ENCODE measurements around the gene CLTB. TPM values are rescaled to one million over a fixed set of nuclear protein-coding genes. Genes with fewer than 3 reads are reported as not detected.
A peak's percentile ranks its signal among the peaks of the same experiment; 100 is the strongest.

CLTB gene
- total RNA-seq, 1 donor from 2014 or later = 216 TPM

- TF ChIP-seq, protein P1, sequence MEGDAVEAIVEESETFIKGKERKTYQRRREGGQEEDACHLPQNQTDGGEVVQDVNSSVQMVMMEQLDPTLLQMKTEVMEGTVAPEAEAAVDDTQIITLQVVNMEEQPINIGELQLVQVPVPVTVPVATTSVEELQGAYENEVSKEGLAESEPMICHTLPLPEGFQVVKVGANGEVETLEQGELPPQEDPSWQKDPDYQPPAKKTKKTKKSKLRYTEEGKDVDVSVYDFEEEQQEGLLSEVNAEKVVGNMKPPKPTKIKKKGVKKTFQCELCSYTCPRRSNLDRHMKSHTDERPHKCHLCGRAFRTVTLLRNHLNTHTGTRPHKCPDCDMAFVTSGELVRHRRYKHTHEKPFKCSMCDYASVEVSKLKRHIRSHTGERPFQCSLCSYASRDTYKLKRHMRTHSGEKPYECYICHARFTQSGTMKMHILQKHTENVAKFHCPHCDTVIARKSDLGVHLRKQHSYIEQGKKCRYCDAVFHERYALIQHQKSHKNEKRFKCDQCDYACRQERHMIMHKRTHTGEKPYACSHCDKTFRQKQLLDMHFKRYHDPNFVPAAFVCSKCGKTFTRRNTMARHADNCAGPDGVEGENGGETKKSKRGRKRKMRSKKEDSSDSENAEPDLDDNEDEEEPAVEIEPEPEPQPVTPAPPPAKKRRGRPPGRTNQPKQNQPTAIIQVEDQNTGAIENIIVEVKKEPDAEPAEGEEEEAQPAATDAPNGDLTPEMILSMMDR (IDR thresholded peaks at IDR 0.05; ENCODE audit: borderline replicate concordance) = no peak
- H3K9me3 ChIP-seq (replicated peaks) = no peaks in the 10 kb centered on the region
- intact Hi-C loops (cut with micrococcal nuclease) = no loop called here
- peak overlapping the region; percentile 97 for H3K4me3 ChIP-seq
- no peak for DNase-seq
- H3K36me3 ChIP-seq = peaks cover 26% of the 10 kb centered on the region
- H3K27me3 ChIP-seq (ENCODE audit: low read depth) = no peaks in the 10 kb centered on the region
- peak overlapping the region; percentile 85 for H3K27ac ChIP-seq (replicated peaks)
- peaks cover 61% of the 10 kb centered on the region for H3K4me1 ChIP-seq
Measured at GRCh38 chr5:176362233-176362490, 54.2 kb downstream of the CLTB start.

- peaks cover 60% of the 10 kb centered on the region for H3K4me1 ChIP-seq
- TF ChIP-seq, protein P1 (IDR thresholded peaks at IDR 0.05; ENCODE audit: borderline replicate concordance) = peak; percentile 30
Measured at GRCh38 chr5:176361437-176362232, 54.7 kb downstream of the CLTB start, which contains the start of gene KIAA1191. TSS of gene KIAA1191 (minus strand) at chr5:176361764. CDS start at chr5:176359508, 2,256 bp downstream.

DNA sequence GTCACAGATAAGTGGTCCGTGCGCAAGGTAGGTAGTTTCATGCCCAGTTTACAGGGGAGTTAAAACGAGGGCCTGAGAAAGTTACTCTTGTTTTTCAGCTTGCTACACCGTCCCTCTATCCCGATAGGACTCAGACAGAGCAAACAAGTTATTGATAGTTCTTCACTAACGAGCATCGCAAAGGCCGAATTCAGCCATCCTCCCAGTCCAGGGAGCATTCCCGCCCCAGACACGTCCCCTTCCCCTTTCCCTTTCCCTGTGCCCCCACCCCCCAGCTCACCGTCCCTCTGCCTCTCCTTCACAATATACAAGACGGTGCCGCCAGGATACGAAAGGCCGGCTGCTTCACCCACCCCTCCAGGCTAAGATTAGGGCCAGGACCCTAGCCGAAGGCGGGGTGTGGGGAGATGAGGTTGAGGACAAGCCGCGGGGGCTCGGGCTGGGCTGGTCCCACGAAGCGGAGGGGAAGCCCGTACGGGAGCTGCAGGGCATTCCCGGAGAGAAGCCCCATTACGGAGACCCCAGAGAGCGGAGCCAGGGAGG is 55.4 kb downstream of the CLTB start:
- intact Hi-C loops (cut with micrococcal nuclease) = no loop called here
- Histone ChIP-seq H3K27ac (replicated peaks) (peak overlapping the region; percentile 85), H3K4me1 (peaks cover 53% of the 10 kb centered on the region), H3K36me3 (peaks cover 35% of the 10 kb centered on the region), H3K27me3 (ENCODE audit: low read depth) (no peaks in the 10 kb centered on the region), H3K4me3 (peak overlapping the region; percentile 97), H3K9me3 (replicated peaks) (no peaks in the 10 kb centered on the region)
- TF ChIP-seq, protein P1 (IDR thresholded peaks at IDR 0.05; ENCODE audit: borderline replicate concordance) = no peak
- no peak for DNase-seq

More at GRCh38 chr5:176361437-176362232, 54.7 kb downstream of the CLTB start, which contains the start of gene KIAA1191:
- H3K27me3 ChIP-seq (ENCODE audit: low read depth) = no peaks in the 10 kb centered on the region
- intact Hi-C loops (cut with micrococcal nuclease) = no loop called here
- peak; percentile 97 for DNase-seq
- no peaks in the 10 kb centered on the region for H3K9me3 ChIP-seq (replicated peaks)
- peak within 1 kb of the TSS; percentile 97 for H3K4me3 ChIP-seq
- peak within 1 kb of the TSS; percentile 85 for H3K27ac ChIP-seq (replicated peaks)
- peaks cover 30% of the 10 kb centered on the region for H3K36me3 ChIP-seq

- no peaks in the 10 kb centered on the region for H3K27me3 ChIP-seq (ENCODE audit: low read depth)
- H3K4me1 ChIP-seq = peaks cover 45% of the 10 kb centered on the region
- TF ChIP-seq, protein P1 (IDR thresholded peaks at IDR 0.05; ENCODE audit: borderline replicate concordance) = no peak
- H3K9me3 ChIP-seq (replicated peaks) = no peaks in the 10 kb centered on the region
- H3K27ac ChIP-seq (replicated peaks) = no peak overlapping the region
- peaks cover 45% of the 10 kb centered on the region for H3K36me3 ChIP-seq
- DNase-seq = no peak
- H3K4me3 ChIP-seq = peak overlapping the region; percentile 97
- intact Hi-C loops (cut with micrococcal nuclease) = no loop called here
Measured at GRCh38 chr5:176359658-176360057, 56.7 kb downstream of the CLTB start.

- Histone ChIP-seq H3K4me1 (peaks cover 35% of the 10 kb centered on the region), H3K27ac (replicated peaks) (no peak overlapping the region), H3K4me3 (no peak overlapping the region), H3K9me3 (replicated peaks) (no peaks in the 10 kb centered on the region), H3K27me3 (ENCODE audit: low read depth) (no peaks in the 10 kb centered on the region), H3K36me3 (peaks cover 80% of the 10 kb centered on the region)
- DNase-seq = no peak
- TF ChIP-seq, protein P1 (IDR thresholded peaks at IDR 0.05; ENCODE audit: borderline replicate concordance) = no peak
- intact Hi-C loops (cut with micrococcal nuclease) = no loop called here
Measured at GRCh38 chr5:176356179-176356566, 60.2 kb downstream of the CLTB start.
